GM18502 (cell line): ENCODE measurements around the gene LONP2.
"Not testable (repeated sequence)": the region's sequence is repeated elsewhere in the genome, so short reads cannot be mapped to it uniquely, and the experiment has no call there.

Experiments
- ATAC-seq: cut with Tn5 transposase; IDR thresholded peaks from one replicate; pipeline ENCODE4 v1.9.1; 2021; ENCODE audit warnings: mild to moderate bottlenecking; ENCODE audit not compliant: unreplicated experiment, poor library complexity

The LONP2 gene

GRCh38 chr16:48383009-48383876, 139.1 kb downstream of the LONP2 start:
- no peak for ATAC-seq

- ATAC-seq: peak; percentile 12
Observed at GRCh38 chr16:48383877-48384519, 139.9 kb downstream of the LONP2 start.

GRCh38 chr16:48384520-48385252, 140.6 kb downstream of the LONP2 start:
- peak; percentile 59 for ATAC-seq

GRCh38 chr16:48385253-48386150, 141.4 kb downstream of the LONP2 start, which contains the start of gene SIAH1:
TSS of gene SIAH1 (minus strand) at chr16:48385413. CDS start at chr16:48362428, 22,985 bp downstream.
- ATAC-seq: peak; percentile 64

- ATAC-seq: no peak
Observed at GRCh38 chr16:48386559-48387312, 142.6 kb downstream of the LONP2 start.

- no peak for ATAC-seq
Observed at GRCh38 chr16:48392407-48392806, 148.3 kb downstream of the LONP2 start.

GRCh38 chr16:48393485-48394354, 149.6 kb downstream of the LONP2 start:
- no peak for ATAC-seq

GRCh38 chr16:48394355-48394703, 150.2 kb downstream of the LONP2 start:
- no peak for ATAC-seq

GRCh38 chr16:48395375-48395774, 151.3 kb downstream of the LONP2 start:
- no peak for ATAC-seq

- ATAC-seq: not testable (repeated sequence)
Observed at GRCh38 chr16:48402547-48402946, 158.4 kb downstream of the LONP2 start.

GRCh38 chr16:48405153-48405552, 161.1 kb downstream of the LONP2 start:
- no peak for ATAC-seq

- ATAC-seq: no peak
Observed at GRCh38 chr16:48405907-48406306, 161.8 kb downstream of the LONP2 start.
